Hepatocyte (in vitro differentiated cells): ENCODE results near the gene FBN1. TPM values are rescaled to one million over a fixed set of nuclear protein-coding genes. Genes with fewer than 3 reads are reported as not detected.

ENCODE experiments used
- DNase-seq: peaks from one replicate; pipeline ENCODE4 v3.0.0-alpha.2; 2016; ENCODE audit warnings: low spot score
- H2AFZ ChIP-seq: fragments of 200-600 bp; sonication (generic); 2 replicates; pipeline ENCODE4 v1.6.0; 2016; ENCODE audit warnings: antibody characterized with exemption, mild to moderate bottlenecking
- H3K27ac ChIP-seq: fragments of 200-600 bp; sonication (generic); 2 replicates; pipeline ENCODE4 v1.5.1; 2016; ENCODE audit warnings: mild to moderate bottlenecking
- H3K27me3 ChIP-seq: fragments of 200-600 bp; sonication (generic); 2 replicates; pipeline ENCODE4 v1.6.1; 2016
- H3K36me3 ChIP-seq: fragments of 200-600 bp; sonication (generic); replicated peaks from 2 replicates; pipeline ENCODE4 v1.5.1; 2016; ENCODE audit warnings: low read depth; ENCODE audit not compliant: insufficient read depth
- H3K4me1 ChIP-seq: fragments of 200-600 bp; sonication (generic); 2 replicates; pipeline ENCODE4 v1.5.1; 2016; ENCODE audit warnings: mild to moderate bottlenecking, moderate library complexity; ENCODE audit not compliant: insufficient read depth
- H3K4me2 ChIP-seq: fragments of 200-600 bp; sonication (generic); 2 replicates; pipeline ENCODE4 v1.6.0; 2016
- H3K4me3 ChIP-seq: fragments of 200-600 bp; sonication (generic); 2 replicates; pipeline ENCODE4 v1.5.1; 2016; ENCODE audit warnings: mild to moderate bottlenecking
- H3K79me2 ChIP-seq: fragments of 200-600 bp; sonication (generic); 2 replicates; pipeline ENCODE4 v1.6.0; 2017; ENCODE audit warnings: mild to moderate bottlenecking
- H3K9me2 ChIP-seq: fragments of 200-600 bp; sonication (generic); replicated peaks from 2 replicates; pipeline ENCODE4 v1.6.0; 2017; ENCODE audit warnings: mild to moderate bottlenecking; ENCODE audit not compliant: insufficient read depth
- H3K9me3 ChIP-seq: fragments of 200-600 bp; sonication (generic); 2 replicates; pipeline ENCODE4 v1.5.1; 2016; ENCODE audit warnings: low read depth, mild to moderate bottlenecking
- H4K20me1 ChIP-seq: fragments of 200-600 bp; sonication (generic); 2 replicates; pipeline ENCODE4 v1.6.0; 2016; ENCODE audit warnings: mild to moderate bottlenecking; ENCODE audit not compliant: insufficient read depth, poor library complexity, severe bottlenecking
- CTCF ChIP-seq: fragments of 200-600 bp; sonication (generic); IDR thresholded peaks from 2 replicates; pipeline ENCODE4 v1.5.1; 2016; ENCODE audit warnings: antibody characterized with exemption, mild to moderate bottlenecking; ENCODE audit not compliant: poor library complexity
- EZH2 ChIP-seq: fragments of 200-600 bp; sonication (generic); IDR thresholded peaks from 2 replicates; pipeline ENCODE4 v1.6.1; 2016; ENCODE audit warnings: antibody characterized with exemption, mild to moderate bottlenecking, borderline replicate concordance
- EZH2phosphoT487 ChIP-seq: fragments of 200-600 bp; sonication (generic); IDR thresholded peaks from one replicate; pipeline ENCODE4 v1.6.1; 2018; ENCODE audit warnings: antibody characterized with exemption, mild to moderate bottlenecking, low read depth, moderate library complexity; ENCODE audit not compliant: unreplicated experiment, severe bottlenecking
- WGBS: methylation state at CpG from one replicate; pipeline ENCODE4 v1.1.6; 2016; ENCODE audit warnings: low lambda C conversion rate; ENCODE audit errors: missing lambda C conversion rate; 5-methylcytosine and 5-hydroxymethylcytosine counted together
- polyA plus RNA-seq: library from polyadenylated mRNA; unstranded; fragments of >200 nt; fragmentation: Nextera tagmentation; extraction: Ambion mirVana; gene quantifications from 2 replicates; pipeline ENCODE4 v1.2.1, GENCODE V29; 2016
- total RNA-seq: library from RNA; depleted of rRNA; stranded (reverse); fragments of >200 nt; gene quantifications from 2 replicates; pipeline ENCODE4 v1.2.3, GENCODE V29; 2014

FBN1 gene
- total and polyA plus RNA-seq, 2 experiments from 2014 or later = 76.6 to 199 TPM

DNA sequence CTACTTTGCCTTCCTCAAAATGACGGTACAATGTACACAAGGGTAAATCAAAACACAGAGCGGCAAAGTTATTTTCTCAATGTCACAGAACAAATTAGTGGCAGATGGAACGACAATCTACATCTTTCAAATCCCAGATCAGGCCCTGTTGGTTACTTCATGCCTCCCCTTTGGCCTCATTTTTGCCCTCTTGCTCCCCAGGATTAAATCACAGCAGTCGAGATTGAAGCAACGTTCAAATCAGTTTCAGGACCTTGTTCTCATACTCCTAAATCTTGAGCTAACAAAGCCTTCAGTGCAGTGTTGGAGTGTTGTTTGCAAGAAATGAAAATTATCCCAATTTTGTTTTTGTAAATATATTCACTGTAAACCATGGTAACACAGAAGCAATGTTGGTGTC is 91.4 kb downstream of the FBN1 start:
- Histone ChIP-seq H2AFZ (no peak overlapping the region), H3K9me2 (no peaks in the 10 kb centered on the region), H3K4me2 (no peak overlapping the region), H3K4me1 (peaks cover 9% of the 10 kb centered on the region), H3K9me3 (no peaks in the 10 kb centered on the region), H3K4me3 (no peak overlapping the region), H4K20me1 (no peaks in the 10 kb centered on the region), H3K27ac (peak overlapping the region; percentile 73), H3K36me3 (no peaks in the 10 kb centered on the region), H3K27me3 (no peaks in the 10 kb centered on the region), H3K79me2 (no peaks in the 10 kb centered on the region)
- DNase-seq = no peak
- WGBS = 83% methylated on average over 5 of the region's 5 CpGs
- TF ChIP-seq EZH2phosphoT487 (no peak), CTCF (no peak), EZH2 (no peak)

- WGBS = 53% methylated on average over 2 of the region's 2 CpGs
- no peaks in the 10 kb centered on the region for H3K79me2 ChIP-seq
These were observed 92.0 kb downstream of the FBN1 start for GRCh38 chr15:48553559-48553958.

DNA sequence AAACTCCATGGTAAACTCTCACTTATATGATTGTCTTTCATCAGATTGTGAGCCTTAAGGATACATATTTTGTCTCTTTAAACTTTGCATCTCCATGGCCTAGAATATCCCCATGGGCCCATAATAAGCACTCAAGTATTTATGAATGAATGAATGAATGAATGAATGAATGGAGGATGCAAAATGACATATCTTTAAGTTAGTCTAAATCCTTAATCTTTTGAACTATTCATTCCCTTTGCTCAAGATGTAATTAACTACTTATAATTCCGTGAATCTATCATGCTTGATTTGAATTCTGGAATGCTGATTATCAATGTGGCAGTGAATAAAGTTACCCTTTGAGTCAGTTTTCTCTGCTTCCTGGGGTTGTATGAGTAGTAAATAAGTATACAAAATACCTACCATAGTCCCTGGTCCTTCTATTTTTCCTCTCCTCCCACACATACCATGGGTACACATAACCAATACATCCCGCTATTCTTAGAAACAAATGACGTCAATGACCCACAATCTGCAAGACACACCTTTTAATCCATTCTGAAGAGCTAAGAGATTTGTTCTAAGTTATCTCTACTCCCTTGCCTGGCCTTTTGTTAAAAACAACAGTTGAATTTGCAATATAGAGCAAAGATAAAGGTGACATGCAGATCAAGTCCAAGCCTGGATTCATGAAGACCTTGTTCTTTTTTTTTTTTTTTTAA is 94.5 kb downstream of the FBN1 start:
- 91% methylated on average over 3 of the region's 3 CpGs for whole genome bisulfite sequencing

More at GRCh38 chr15:48553559-48553958, 92.0 kb downstream of the FBN1 start:
- TF ChIP-seq EZH2phosphoT487 (no peak), EZH2 (no peak), CTCF (no peak)
- Histone ChIP-seq H3K4me1 (peaks cover 3% of the 10 kb centered on the region), H3K36me3 (no peaks in the 10 kb centered on the region), H3K4me2 (no peak overlapping the region), H3K27me3 (no peaks in the 10 kb centered on the region), H4K20me1 (no peaks in the 10 kb centered on the region), H3K9me2 (no peaks in the 10 kb centered on the region), H2AFZ (no peak overlapping the region), H3K27ac (peak overlapping the region; percentile 73), H3K9me3 (no peaks in the 10 kb centered on the region), H3K4me3 (no peak overlapping the region)
- DNase-seq = no peak

More for the DNA sequence above, 94.5 kb downstream of the FBN1 start:
- Histone ChIP-seq H3K79me2 (no peaks in the 10 kb centered on the region), H3K27ac (no peak overlapping the region), H3K36me3 (no peaks in the 10 kb centered on the region), H3K4me3 (no peak overlapping the region), H2AFZ (no peak overlapping the region), H3K27me3 (no peaks in the 10 kb centered on the region), H3K4me1 (peaks cover 15% of the 10 kb centered on the region), H3K9me3 (no peaks in the 10 kb centered on the region), H3K4me2 (no peak overlapping the region), H4K20me1 (no peaks in the 10 kb centered on the region), H3K9me2 (no peaks in the 10 kb centered on the region)
- TF ChIP-seq EZH2 (no peak), EZH2phosphoT487 (no peak), CTCF (no peak)
- no peak for DNase-seq
